ENCODE results near the gene CCDC192. TPM values are rescaled to one million over a fixed set of nuclear protein-coding genes. Genes with fewer than 3 reads are reported as not detected.

CCDC192 gene
- not detected for total RNA-seq
- polyA plus RNA-seq (ENCODE audit: insufficient read length in 6 of 6): 1 to 10 TPM in 4 of 6 donors, under 1 TPM in 2; 0.81 to 1.6 (median 1.2) TPM
- long read RNA-seq, donor 1, partial matches to known transcripts: 5 of 5 reads
- long read RNA-seq, donor 1, other reads (novel, unspliced or antisense): 0 of 5 reads
- long read RNA-seq, donor 2, partial matches to known transcripts: 5 of 5 reads
- long read RNA-seq, donor 2, other reads (novel, unspliced or antisense): 0 of 5 reads
- long read RNA-seq, donor 3, partial matches to known transcripts: 5 of 5 reads
- long read RNA-seq, donor 3, other reads (novel, unspliced or antisense): 0 of 5 reads
- long read RNA-seq, donor 4, partial matches to known transcripts: 0 of 1 reads
- long read RNA-seq, donor 4, other reads (novel, unspliced or antisense): 1 of 1 reads
- long read RNA-seq, donor 5: 0 reads
- long read RNA-seq, donor 6: 0 reads
- long read RNA-seq, donor 7: 0 reads
- long read RNA-seq, donor 8: 0 reads
- long read RNA-seq, donor 9: 0 reads
- long read RNA-seq, donor 10: 0 reads
- long read RNA-seq, donor 11, partial matches to known transcripts: 13 of 18 reads
- long read RNA-seq, donor 11, other reads (novel, unspliced or antisense): 5 of 18 reads
- long read RNA-seq, donor 12, partial matches to known transcripts: 5 of 11 reads
- long read RNA-seq, donor 12, other reads (novel, unspliced or antisense): 6 of 11 reads

GRCh38 chr5:127702926-127703561, at the start of gene CCDC192:
TSS of gene CCDC192 (plus strand) at chr5:127703391. CDS start at chr5:127703446, 55 bp downstream.
- Histone ChIP-seq H3K27ac (peak within 1 kb of the TSS in 1 of 2 donors; percentile 53), H3K36me3 (no peaks in the 10 kb centered on the region), H3K9me3 (no peaks in the 10 kb centered on the region), H3K4me1 (peaks cover 10 to 12% of the 10 kb centered on the region in 2 donors), H3K27me3 (no peaks in the 10 kb centered on the region), H3K4me3 (no peak within 1 kb of the TSS)
- ATAC-seq: no peak
- intact Hi-C loops (cut with DNase I): no loop called here
- TF ChIP-seq, protein P1, sequence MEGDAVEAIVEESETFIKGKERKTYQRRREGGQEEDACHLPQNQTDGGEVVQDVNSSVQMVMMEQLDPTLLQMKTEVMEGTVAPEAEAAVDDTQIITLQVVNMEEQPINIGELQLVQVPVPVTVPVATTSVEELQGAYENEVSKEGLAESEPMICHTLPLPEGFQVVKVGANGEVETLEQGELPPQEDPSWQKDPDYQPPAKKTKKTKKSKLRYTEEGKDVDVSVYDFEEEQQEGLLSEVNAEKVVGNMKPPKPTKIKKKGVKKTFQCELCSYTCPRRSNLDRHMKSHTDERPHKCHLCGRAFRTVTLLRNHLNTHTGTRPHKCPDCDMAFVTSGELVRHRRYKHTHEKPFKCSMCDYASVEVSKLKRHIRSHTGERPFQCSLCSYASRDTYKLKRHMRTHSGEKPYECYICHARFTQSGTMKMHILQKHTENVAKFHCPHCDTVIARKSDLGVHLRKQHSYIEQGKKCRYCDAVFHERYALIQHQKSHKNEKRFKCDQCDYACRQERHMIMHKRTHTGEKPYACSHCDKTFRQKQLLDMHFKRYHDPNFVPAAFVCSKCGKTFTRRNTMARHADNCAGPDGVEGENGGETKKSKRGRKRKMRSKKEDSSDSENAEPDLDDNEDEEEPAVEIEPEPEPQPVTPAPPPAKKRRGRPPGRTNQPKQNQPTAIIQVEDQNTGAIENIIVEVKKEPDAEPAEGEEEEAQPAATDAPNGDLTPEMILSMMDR (IDR thresholded peaks at IDR 0.05): no peak
- no peak for DNase-seq

GRCh38 chr5:127656825-127657224, 46.4 kb upstream of the CCDC192 start:
- H3K9me3 ChIP-seq: no peaks in the 10 kb centered on the region
- no peak overlapping the region for H3K27ac ChIP-seq
- TF ChIP-seq, protein P1 (IDR thresholded peaks at IDR 0.05): no peak
- ATAC-seq (no peak), DNase-seq (no peak)
- H3K27me3 ChIP-seq: no peaks in the 10 kb centered on the region
- H3K4me1 ChIP-seq: no peaks in the 10 kb centered on the region
- H3K36me3 ChIP-seq: no peaks in the 10 kb centered on the region
- no peak overlapping the region for H3K4me3 ChIP-seq
- intact Hi-C loops (cut with DNase I): no loop called here

DNA sequence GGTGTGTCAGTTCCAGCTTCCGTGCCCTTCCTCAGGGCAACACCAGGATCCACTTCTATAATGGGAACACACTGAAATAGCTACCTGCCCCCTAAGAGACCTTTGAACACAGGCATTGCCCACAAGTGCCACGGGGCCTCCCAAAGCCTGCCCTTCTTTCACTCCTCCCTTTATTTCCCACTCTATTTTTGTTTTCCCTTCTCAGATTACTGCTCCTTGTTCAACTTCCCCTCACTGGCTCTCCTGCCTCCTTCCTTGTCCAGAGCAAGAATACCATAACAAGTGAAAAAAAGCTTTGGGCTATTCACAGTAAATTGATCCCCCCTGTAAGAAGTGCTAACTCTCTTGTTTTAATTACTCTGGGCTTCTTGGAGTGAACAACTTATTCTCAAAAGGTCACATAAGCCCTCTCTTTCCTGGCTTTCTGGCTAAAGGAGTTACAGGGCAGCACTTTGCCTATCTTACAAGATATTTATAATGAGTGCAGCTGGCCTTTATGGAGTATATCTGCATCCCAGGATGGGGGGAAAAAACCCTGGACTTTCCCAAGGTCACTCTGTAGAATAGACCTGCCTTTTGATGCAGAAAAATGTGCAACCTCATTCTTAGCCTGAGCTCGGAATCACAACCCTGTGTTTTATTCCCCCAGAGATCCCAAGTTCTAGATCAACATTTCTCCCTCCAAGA, 43.0 kb upstream of the CCDC192 start:
- ATAC-seq (peak; percentile 52), DNase-seq (no peak)
- H3K27me3 ChIP-seq: no peaks in the 10 kb centered on the region
- H3K4me3 ChIP-seq: no peak overlapping the region
- TF ChIP-seq, protein P1 (IDR thresholded peaks at IDR 0.05): no peak
- H3K4me1 ChIP-seq: no peaks in the 10 kb centered on the region
- no peaks in the 10 kb centered on the region for H3K9me3 ChIP-seq
- H3K27ac ChIP-seq: no peak overlapping the region
- intact Hi-C loops (cut with DNase I): no loop called here
- H3K36me3 ChIP-seq: no peaks in the 10 kb centered on the region

- TF ChIP-seq, protein P1 (IDR thresholded peaks at IDR 0.05): no peak
- DNase-seq (no peak), ATAC-seq (no peak)
- no peaks in the 10 kb centered on the region for H3K4me1 ChIP-seq
- H3K4me3 ChIP-seq: no peak overlapping the region
- no peak overlapping the region for H3K27ac ChIP-seq
- intact Hi-C loops (cut with DNase I): no loop called here
- H3K27me3 ChIP-seq: no peaks in the 10 kb centered on the region
- H3K9me3 ChIP-seq: no peaks in the 10 kb centered on the region
- no peaks in the 10 kb centered on the region for H3K36me3 ChIP-seq
These were observed 39.1 kb upstream of the CCDC192 start for GRCh38 chr5:127664093-127664492.

Measured in left lung (tissue), 14 donors.